CD14-positive monocyte (primary cell): Measurements from ENCODE around the gene JAG2. TPM values are rescaled to one million over a fixed set of nuclear protein-coding genes. Genes with fewer than 3 reads are reported as not detected.

Experiments used
- DNase-seq, 3 donors: peaks; one replicate each; pipeline ENCODE4 v3.0.0-alpha.2; 2011 to 2022
- H2AFZ ChIP-seq: 2 replicates; pipeline ENCODE4 v1.6.0; 2012; ENCODE audit warnings: mild to moderate bottlenecking, low read depth, low read length, inconsistent platforms; ENCODE audit not compliant: insufficient read depth, poor library complexity, severe bottlenecking
- H3K27ac ChIP-seq, 2 donors: 1 replicate in 1 of 2; 2 replicates in 1 of 2; pipeline ENCODE4 v1.5.1; 2012 to 2013; ENCODE audit warnings: low read length in 2 of 2, control low read depth in 1 of 2, inconsistent platforms in 1 of 2, low read depth in 1 of 2, mild to moderate bottlenecking in 1 of 2
- H3K27me3 ChIP-seq, 2 donors: one replicate each; pipeline versions ENCODE4 v1.6.0 to v1.6.1; 2011 to 2013; ENCODE audit warnings: low read length in 2 of 2; ENCODE audit not compliant: control insufficient read depth in 2 of 2, insufficient read depth in 2 of 2
- H3K36me3 ChIP-seq, 2 donors: replicated peaks in 1 of 2; 1 replicate in 1 of 2; 2 replicates in 1 of 2; pipeline versions ENCODE4 v1.5.1 to v1.6.1; 2012 to 2013; ENCODE audit warnings: low read length in 2 of 2, control low read depth in 1 of 2, inconsistent platforms in 1 of 2, mild to moderate bottlenecking in 1 of 2; ENCODE audit not compliant: insufficient read depth in 2 of 2, control insufficient read depth in 1 of 2
- H3K4me1 ChIP-seq, 2 donors: 1 replicate in 1 of 2; 2 replicates in 1 of 2; pipeline versions ENCODE4 v1.5.1 to v1.6.1; 2012 to 2013; ENCODE audit warnings: low read length in 2 of 2, control low read depth in 1 of 2, inconsistent platforms in 1 of 2, mild to moderate bottlenecking in 1 of 2, moderate library complexity in 1 of 2; ENCODE audit not compliant: insufficient read depth in 2 of 2, control insufficient read depth in 1 of 2
- H3K4me2 ChIP-seq: replicated peaks from 2 replicates; pipeline ENCODE3; 2012; ENCODE audit warnings: low read length, moderate library complexity, mild to moderate bottlenecking; ENCODE audit not compliant: poor library complexity, severe bottlenecking; ENCODE audit errors: extremely low read depth
- H3K4me3 ChIP-seq, 3 experiments: fragments of 200-600 bp in 1 of 3; sonication (generic) in 1 of 3; replicated peaks in 1 of 3; 1 replicate in 2 of 3; 2 replicates in 1 of 3; pipeline ENCODE4 v1.5.1; 2011 to 2013; ENCODE audit warnings: low read length in 3 of 3, mild to moderate bottlenecking in 3 of 3, control low read depth in 2 of 3, low read depth in 2 of 3, inconsistent platforms in 1 of 3, moderate library complexity in 1 of 3
- H3K79me2 ChIP-seq: 2 replicates; pipeline ENCODE4 v1.6.0; 2012; ENCODE audit warnings: mild to moderate bottlenecking, control low read depth, inconsistent platforms, low read length, moderate library complexity; ENCODE audit not compliant: insufficient read depth
- H3K9ac ChIP-seq: 2 replicates; pipeline ENCODE4 v1.6.0; 2017; ENCODE audit warnings: low read length, mild to moderate bottlenecking; ENCODE audit not compliant: insufficient read depth, poor library complexity, severe bottlenecking
- H3K9me3 ChIP-seq, 2 donors: replicated peaks in 1 of 2; 1 replicate in 1 of 2; 2 replicates in 1 of 2; pipeline versions ENCODE4 v1.5.1 to v1.6.1; 2012 to 2013; ENCODE audit warnings: low read length in 2 of 2, control low read depth in 1 of 2; ENCODE audit not compliant: control insufficient read depth in 1 of 2, insufficient read depth in 1 of 2
- H4K20me1 ChIP-seq: 2 replicates; pipeline ENCODE4 v1.6.0; 2012; ENCODE audit warnings: mild to moderate bottlenecking, low read length, control low read depth, moderate library complexity; ENCODE audit not compliant: insufficient read depth
- H3K27ac Mint-ChIP-seq, 7 donors: one replicate each; pipeline ENCODE4 v1.8.0; 2020; ENCODE audit warnings: mild to moderate bottlenecking in 7 of 7, mixed read lengths in 7 of 7, moderate library complexity in 6 of 7, inconsistent platforms in 2 of 7
- H3K27me3 Mint-ChIP-seq, 3 donors: one replicate each; pipeline ENCODE4 v1.8.0; 2021 to 2022; ENCODE audit warnings: low read depth in 3 of 3, mild to moderate bottlenecking in 3 of 3, mixed read lengths in 3 of 3, moderate library complexity in 3 of 3, inconsistent platforms in 1 of 3
- H3K36me3 Mint-ChIP-seq, 2 donors: one replicate each; pipeline ENCODE4 v1.8.0; 2020; ENCODE audit warnings: mixed read lengths in 2 of 2, inconsistent platforms in 1 of 2, mild to moderate bottlenecking in 1 of 2
- H3K4me1 Mint-ChIP-seq: one replicate; pipeline ENCODE4 v1.8.0; 2020; ENCODE audit warnings: mild to moderate bottlenecking, mixed read lengths
- H3K4me3 Mint-ChIP-seq, 2 donors: one replicate each; pipeline ENCODE4 v1.8.0; 2020; ENCODE audit warnings: mild to moderate bottlenecking in 2 of 2, mixed read lengths in 2 of 2, moderate library complexity in 1 of 2
- H3K9me3 Mint-ChIP-seq, 7 donors: one replicate each; pipeline ENCODE4 v1.8.0; 2020 to 2022; ENCODE audit warnings: mixed read lengths in 7 of 7, mild to moderate bottlenecking in 6 of 7, moderate library complexity in 6 of 7, inconsistent platforms in 2 of 7
- CTCF ChIP-seq: fragments of 200-600 bp; IDR thresholded peaks from one replicate; pipeline ENCODE4 v1.8.0; 2022; ENCODE audit warnings: antibody characterized with exemption, mild to moderate bottlenecking
- WGBS: methylation state at CpG from one replicate; pipeline ENCODE4 v1.1.5; 2013; ENCODE audit warnings: missing lambda C conversion rate; ENCODE audit not compliant: insufficient coverage; 5-methylcytosine and 5-hydroxymethylcytosine counted together
- intact Hi-C, 2 donors: fragments of 100-400 bp; cut with micrococcal nuclease; formaldehyde crosslinking; loops; one replicate each; pipeline versions ENCODE4 v1.15.0 to v1.15.1; 2023
- polyA plus RNA-seq, 3 donors: library from polyadenylated mRNA; depleted of rRNA in 1 of 3; unstranded in 2 of 3; stranded (reverse) in 1 of 3; fragments of 300-500 nt in 2 of 3; fragments of >200 nt in 1 of 3; fragmentation: Illumina TruSeq in 2 of 3; gene quantifications; 1 replicate in 2 of 3; 2 replicates in 1 of 3; pipeline ENCODE4 v1.2.3, GENCODE V29; 2012 to 2021

JAG2 gene
- polyA plus RNA-seq, 3 donors, result 1.2 TPM; not detected in 2

- intact Hi-C loops, result no loop called here
- DNase-seq, result no peak
- 87% methylated on average over 13 of the region's 13 CpGs for WGBS
Measured at GRCh38 chr14:105207460-105207901, 38.9 kb upstream of the JAG2 start.

GRCh38 chr14:105206873-105207272 is 38.3 kb upstream of the JAG2 start:
- H3K9me3 Mint-ChIP-seq, result no peaks in the 10 kb centered on the region
- intact Hi-C loops, result no loop called here
- H3K4me3 Mint-ChIP-seq, result no peak overlapping the region
- Histone ChIP-seq H3K4me2 (no peak overlapping the region), H3K4me3 (no peak overlapping the region), H3K27me3 (peaks cover 0 to 14% of the 10 kb centered on the region in 2 donors), H3K9ac (no peak overlapping the region), H3K36me3 (peaks cover 20 to 22% of the 10 kb centered on the region in 2 donors), H3K9me3 (no peaks in the 10 kb centered on the region), H2AFZ (no peak overlapping the region), H4K20me1 (no peaks in the 10 kb centered on the region), H3K79me2 (no peaks in the 10 kb centered on the region), H3K4me1 (peaks cover 11 to 14% of the 10 kb centered on the region in 2 donors), H3K27ac (no peak overlapping the region)
- 89% methylated on average over 4 of the region's 5 CpGs for WGBS
- H3K36me3 Mint-ChIP-seq, result peaks cover 10 to 22% of the 10 kb centered on the region in 2 donors
- no peak for DNase-seq
- H3K4me1 Mint-ChIP-seq, result peaks cover 10% of the 10 kb centered on the region
- H3K27me3 Mint-ChIP-seq, result peaks cover 9 to 35% (median 14%) of the 10 kb centered on the region in 3 donors
- TF ChIP-seq CTCF, result no peak
- no peak overlapping the region for H3K27ac Mint-ChIP-seq

More at GRCh38 chr14:105207460-105207901, 38.9 kb upstream of the JAG2 start:
- no peak overlapping the region for H3K4me2 ChIP-seq
- H3K27me3 ChIP-seq, result peaks cover 0 to 11% of the 10 kb centered on the region in 2 donors
- H3K36me3 ChIP-seq, result peaks cover 24 to 26% of the 10 kb centered on the region in 2 donors
- no peak for TF ChIP-seq CTCF
- H3K27ac ChIP-seq, result no peak overlapping the region
- H2AFZ ChIP-seq, result no peak overlapping the region
- Mint-ChIP-seq H3K4me3 (no peak overlapping the region), H3K9me3 (no peaks in the 10 kb centered on the region), H3K27ac (no peak overlapping the region), H3K36me3 (peaks cover 13 to 28% of the 10 kb centered on the region in 2 donors), H3K4me1 (peaks cover 4% of the 10 kb centered on the region), H3K27me3 (peaks cover 9 to 33% (median 14%) of the 10 kb centered on the region in 3 donors)
- H3K79me2 ChIP-seq, result no peaks in the 10 kb centered on the region
- peaks cover 5 to 8% of the 10 kb centered on the region in 2 donors for H3K4me1 ChIP-seq
- no peak overlapping the region for H3K4me3 ChIP-seq
- no peaks in the 10 kb centered on the region for H4K20me1 ChIP-seq
- H3K9me3 ChIP-seq, result no peaks in the 10 kb centered on the region
- no peak overlapping the region for H3K9ac ChIP-seq
